Parathyroid adenoma (tissue), 2 donors: ENCODE data around the gene CNOT6L.

ENCODE experiments used
- H2AFZ ChIP-seq: fragments of 300-600 bp; sonication (generic); one replicate; pipeline ENCODE4 v1.7.0; 2017; ENCODE audit warnings: antibody characterized with exemption, mild to moderate bottlenecking
- H3K27ac ChIP-seq: fragments of 300-600 bp; sonication (generic); one replicate; pipeline ENCODE4 v1.7.0; 2017
- H3K27me3 ChIP-seq: fragments of 300-600 bp; sonication (generic); one replicate; pipeline ENCODE4 v1.7.0; 2017; ENCODE audit warnings: low read length; ENCODE audit not compliant: control insufficient read depth, insufficient read depth
- H3K36me3 ChIP-seq: fragments of 300-600 bp; sonication (generic); one replicate; pipeline ENCODE4 v1.7.0; 2017; ENCODE audit warnings: low read length; ENCODE audit not compliant: control insufficient read depth, insufficient read depth
- H3K4me1 ChIP-seq: fragments of 300-600 bp; sonication (generic); one replicate; pipeline ENCODE4 v1.7.0; 2017; ENCODE audit warnings: control low read depth
- H3K4me2 ChIP-seq: fragments of 300-600 bp; sonication (generic); one replicate; pipeline ENCODE4 v1.7.0; 2017; ENCODE audit warnings: low read length
- H3K4me3 ChIP-seq: fragments of 300-600 bp; sonication (generic); one replicate; pipeline ENCODE4 v1.7.0; 2017; ENCODE audit warnings: low read depth, low read length
- H3K79me2 ChIP-seq: fragments of 300-600 bp; sonication (generic); one replicate; pipeline ENCODE4 v1.7.0; 2017; ENCODE audit warnings: control low read depth
- H3K9ac ChIP-seq: fragments of 300-600 bp; sonication (generic); one replicate; pipeline ENCODE4 v1.7.0; 2017; ENCODE audit warnings: mild to moderate bottlenecking
- H3K9me3 ChIP-seq: fragments of 300-600 bp; sonication (generic); one replicate; pipeline ENCODE4 v1.7.0; 2017; ENCODE audit warnings: low read length; ENCODE audit not compliant: control insufficient read depth
- TF ChIP-seq, protein P1 (sequence below): fragments of 300-600 bp; sonication (generic); IDR thresholded peaks from one replicate; pipeline ENCODE4 v1.7.0; 2017; ENCODE audit warnings: antibody characterized with exemption, mild to moderate bottlenecking
- donor health status: primary hyperparathyroidism.

The CNOT6L gene

DNA sequence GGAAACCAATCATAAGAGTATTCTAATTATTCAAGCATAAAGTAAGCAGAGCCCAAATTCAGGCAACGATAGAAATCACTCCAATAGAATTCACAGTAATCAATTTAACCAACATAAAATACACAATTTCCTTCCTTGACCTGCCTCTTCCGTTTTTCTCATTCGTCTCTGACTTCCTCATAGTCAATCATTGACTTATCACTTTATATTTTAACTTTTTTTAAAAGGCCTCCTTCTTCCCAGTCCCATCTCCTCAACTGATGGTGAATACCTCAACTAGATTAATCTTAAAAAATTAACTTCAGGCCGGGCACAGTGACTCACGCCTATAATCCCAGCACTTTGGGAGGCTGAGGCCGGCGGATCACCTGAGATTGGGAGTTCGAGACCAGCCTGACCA is 13.3 kb downstream of the CNOT6L start:
- Histone ChIP-seq H3K4me1 (peaks cover 4% of the 10 kb centered on the region), H3K9ac (no peak overlapping the region), H3K9me3 (no peaks in the 10 kb centered on the region), H2AFZ (no peak overlapping the region), H3K36me3 (no peaks in the 10 kb centered on the region), H3K79me2 (peaks cover 31% of the 10 kb centered on the region), H3K27ac (no peak overlapping the region), H3K4me3 (no peak overlapping the region), H3K27me3 (no peaks in the 10 kb centered on the region), H3K4me2 (no peak overlapping the region)
- TF ChIP-seq, protein P1, sequence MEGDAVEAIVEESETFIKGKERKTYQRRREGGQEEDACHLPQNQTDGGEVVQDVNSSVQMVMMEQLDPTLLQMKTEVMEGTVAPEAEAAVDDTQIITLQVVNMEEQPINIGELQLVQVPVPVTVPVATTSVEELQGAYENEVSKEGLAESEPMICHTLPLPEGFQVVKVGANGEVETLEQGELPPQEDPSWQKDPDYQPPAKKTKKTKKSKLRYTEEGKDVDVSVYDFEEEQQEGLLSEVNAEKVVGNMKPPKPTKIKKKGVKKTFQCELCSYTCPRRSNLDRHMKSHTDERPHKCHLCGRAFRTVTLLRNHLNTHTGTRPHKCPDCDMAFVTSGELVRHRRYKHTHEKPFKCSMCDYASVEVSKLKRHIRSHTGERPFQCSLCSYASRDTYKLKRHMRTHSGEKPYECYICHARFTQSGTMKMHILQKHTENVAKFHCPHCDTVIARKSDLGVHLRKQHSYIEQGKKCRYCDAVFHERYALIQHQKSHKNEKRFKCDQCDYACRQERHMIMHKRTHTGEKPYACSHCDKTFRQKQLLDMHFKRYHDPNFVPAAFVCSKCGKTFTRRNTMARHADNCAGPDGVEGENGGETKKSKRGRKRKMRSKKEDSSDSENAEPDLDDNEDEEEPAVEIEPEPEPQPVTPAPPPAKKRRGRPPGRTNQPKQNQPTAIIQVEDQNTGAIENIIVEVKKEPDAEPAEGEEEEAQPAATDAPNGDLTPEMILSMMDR = no peak

DNA sequence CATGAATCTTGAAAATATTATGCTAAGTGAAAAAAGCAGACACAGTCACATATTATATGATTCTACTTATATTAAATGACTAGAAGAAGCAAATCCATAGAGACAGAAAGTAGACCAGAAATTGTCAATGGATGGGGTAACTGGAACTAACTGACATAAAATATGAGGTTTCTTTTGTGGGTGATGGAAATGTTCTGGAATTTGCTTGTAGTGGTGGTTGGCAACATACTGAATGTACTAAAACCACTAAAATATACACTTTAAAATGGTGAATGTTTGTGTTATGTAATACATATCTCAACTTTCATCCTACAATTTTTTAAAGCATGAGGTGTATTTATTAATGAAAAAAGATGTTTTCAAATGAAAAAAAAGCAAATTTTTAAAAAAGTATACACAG is 14.7 kb downstream of the CNOT6L start:
- H3K9me3 ChIP-seq = no peaks in the 10 kb centered on the region

DNA sequence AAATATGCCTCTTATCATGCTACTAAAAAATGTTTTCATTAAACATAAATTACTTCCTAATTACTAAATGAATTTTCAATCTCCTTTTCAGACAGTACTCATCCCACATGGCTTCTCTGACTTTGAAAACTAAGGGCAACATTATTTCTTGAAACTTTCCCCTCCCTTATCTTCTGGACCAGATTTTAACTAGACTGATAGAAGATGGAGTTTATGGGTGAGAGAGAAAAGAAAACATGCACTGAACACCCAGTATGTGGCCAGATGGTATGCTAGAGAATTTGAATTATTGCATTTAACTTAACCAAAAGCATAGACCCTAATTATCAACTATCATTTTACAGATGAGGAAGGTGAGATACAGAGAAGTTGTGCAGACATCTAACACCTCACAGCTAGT is 16.8 kb downstream of the CNOT6L start:
- H3K4me2 ChIP-seq = no peak overlapping the region
- H3K4me3 ChIP-seq = no peak overlapping the region
- H3K4me1 ChIP-seq = peaks cover 3% of the 10 kb centered on the region
- H3K79me2 ChIP-seq = peaks cover 35% of the 10 kb centered on the region
- TF ChIP-seq, protein P1 = no peak
- no peak overlapping the region for H2AFZ ChIP-seq
- H3K27ac ChIP-seq = no peak overlapping the region
- H3K27me3 ChIP-seq = no peaks in the 10 kb centered on the region
- no peaks in the 10 kb centered on the region for H3K36me3 ChIP-seq
- no peaks in the 10 kb centered on the region for H3K9me3 ChIP-seq
- no peak overlapping the region for H3K9ac ChIP-seq

More for the DNA sequence above, 14.7 kb downstream of the CNOT6L start:
- H3K4me1 ChIP-seq = peaks cover 4% of the 10 kb centered on the region
- H3K27ac ChIP-seq = no peak overlapping the region
- TF ChIP-seq, protein P1 = no peak
- no peaks in the 10 kb centered on the region for H3K27me3 ChIP-seq
- H3K4me2 ChIP-seq = no peak overlapping the region
- no peak overlapping the region for H2AFZ ChIP-seq
- no peaks in the 10 kb centered on the region for H3K36me3 ChIP-seq
- H3K79me2 ChIP-seq = peaks cover 27% of the 10 kb centered on the region
- no peak overlapping the region for H3K9ac ChIP-seq
- no peak overlapping the region for H3K4me3 ChIP-seq

DNA sequence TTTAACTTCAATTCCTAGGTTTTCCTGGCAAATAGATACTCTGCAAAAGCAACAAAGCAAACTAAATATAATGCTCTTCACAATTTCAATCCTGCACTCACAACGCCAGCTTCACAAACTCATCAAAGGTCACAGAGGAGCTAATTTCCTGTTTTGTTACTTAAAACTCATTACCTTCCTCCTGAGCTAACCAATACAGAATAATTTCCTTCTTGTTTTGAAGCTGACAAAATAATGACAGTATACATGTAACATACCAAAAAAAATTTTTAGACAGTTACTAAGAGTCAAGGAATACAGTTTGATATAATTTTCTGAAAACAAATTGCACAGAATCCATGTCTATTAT is 17.9 kb downstream of the CNOT6L start:
- Histone ChIP-seq H3K4me1 (no peaks in the 10 kb centered on the region), H3K27me3 (no peaks in the 10 kb centered on the region), H3K9ac (no peak overlapping the region), H2AFZ (no peak overlapping the region), H3K4me3 (no peak overlapping the region), H3K27ac (peak overlapping the region; percentile 40), H3K4me2 (no peak overlapping the region), H3K9me3 (no peaks in the 10 kb centered on the region), H3K79me2 (peaks cover 32% of the 10 kb centered on the region), H3K36me3 (no peaks in the 10 kb centered on the region)
- TF ChIP-seq, protein P1 = no peak

DNA sequence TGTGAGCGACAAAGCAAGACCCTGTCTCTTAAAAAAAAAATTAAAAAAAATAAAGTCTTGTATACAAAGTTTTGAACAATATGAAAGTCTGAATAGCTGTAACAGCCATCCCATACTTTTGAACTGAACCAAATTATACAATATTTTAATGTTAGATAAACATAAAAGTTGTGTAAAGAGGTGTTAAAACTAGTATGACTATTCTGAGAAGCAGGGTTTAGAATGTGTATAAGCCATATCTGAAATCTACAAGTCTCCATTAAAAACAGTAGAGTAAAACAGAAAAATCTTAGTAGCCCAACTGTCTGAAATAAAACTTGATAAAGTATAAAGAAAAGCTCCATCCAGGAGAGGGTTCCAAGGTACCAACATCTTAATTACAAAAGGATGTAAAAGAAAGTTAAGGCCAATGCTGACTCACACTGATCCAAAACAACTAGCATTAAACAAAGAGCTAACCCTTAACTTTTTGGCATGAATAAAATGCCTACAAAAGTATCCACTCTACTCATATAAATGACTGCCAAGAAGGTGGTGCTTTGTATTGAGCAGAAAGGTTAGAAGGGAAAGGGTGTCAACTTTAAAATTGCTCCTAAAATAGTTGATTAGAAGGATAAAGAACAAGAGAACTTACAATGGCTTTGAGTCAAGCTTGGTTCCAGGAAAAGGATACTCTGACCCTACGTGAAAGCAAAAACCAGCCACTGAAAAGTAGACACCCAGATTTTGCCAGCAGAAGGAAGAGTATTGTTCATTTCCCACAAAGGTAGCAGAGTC is 18.5 kb downstream of the CNOT6L start:
- H3K36me3 ChIP-seq = no peaks in the 10 kb centered on the region
- no peaks in the 10 kb centered on the region for H3K27me3 ChIP-seq
- H3K27ac ChIP-seq = peak overlapping the region; percentile 40
- H2AFZ ChIP-seq = no peak overlapping the region
- TF ChIP-seq, protein P1 = no peak
- H3K9ac ChIP-seq = no peak overlapping the region
- no peaks in the 10 kb centered on the region for H3K4me1 ChIP-seq
- H3K9me3 ChIP-seq = no peaks in the 10 kb centered on the region
- peaks cover 28% of the 10 kb centered on the region for H3K79me2 ChIP-seq
- H3K4me3 ChIP-seq = no peak overlapping the region
- no peak overlapping the region for H3K4me2 ChIP-seq
